GM18520 (cell line): ENCODE measurements around the gene GPAT3.
"Not testable (repeated sequence)": the region's sequence is repeated elsewhere in the genome, so short reads cannot be mapped to it uniquely, and the experiment has no call there.

Experiments
- ATAC-seq: cut with Tn5 transposase; IDR thresholded peaks from one replicate; pipeline ENCODE4 v1.9.1; 2021; ENCODE audit not compliant: unreplicated experiment

The GPAT3 gene

GRCh38 chr4:83548151-83548905 lies 12.4 kb downstream of the GPAT3 start:
- ATAC-seq, result peak; percentile 91

GRCh38 chr4:83552083-83552482 lies 16.2 kb downstream of the GPAT3 start:
- ATAC-seq, result no peak

- ATAC-seq, result peak; percentile 59
These were observed 17.0 kb downstream of the GPAT3 start for GRCh38 chr4:83552924-83553323.

- ATAC-seq, result no peak
These were observed 20.2 kb downstream of the GPAT3 start for GRCh38 chr4:83556006-83556707.

- ATAC-seq, result no peak
These were observed 20.9 kb downstream of the GPAT3 start for GRCh38 chr4:83556816-83557215.

GRCh38 chr4:83558059-83558653 lies 22.2 kb downstream of the GPAT3 start:
- ATAC-seq, result no peak

- no peak for ATAC-seq
These were observed 22.8 kb downstream of the GPAT3 start for GRCh38 chr4:83558680-83559079.

- no peak for ATAC-seq
These were observed 24.6 kb downstream of the GPAT3 start for GRCh38 chr4:83560523-83560922.

- no peak for ATAC-seq
These were observed 25.5 kb downstream of the GPAT3 start for GRCh38 chr4:83561381-83561780.

GRCh38 chr4:83563998-83564397 lies 28.1 kb downstream of the GPAT3 start:
- ATAC-seq, result no peak

- no peak for ATAC-seq
These were observed 32.2 kb downstream of the GPAT3 start for GRCh38 chr4:83568062-83568461.

- no peak for ATAC-seq
These were observed 33.5 kb downstream of the GPAT3 start for GRCh38 chr4:83569429-83569828.

GRCh38 chr4:83569987-83570386 lies 34.1 kb downstream of the GPAT3 start:
- ATAC-seq, result peak; percentile 55

- ATAC-seq, result no peak
These were observed 36.9 kb downstream of the GPAT3 start for GRCh38 chr4:83572848-83573247.

GRCh38 chr4:83574247-83574646 lies 38.3 kb downstream of the GPAT3 start:
- no peak for ATAC-seq

GRCh38 chr4:83576237-83576636 lies 40.3 kb downstream of the GPAT3 start:
- not testable (repeated sequence) for ATAC-seq

- peak; percentile 63 for ATAC-seq
These were observed 45.7 kb downstream of the GPAT3 start for GRCh38 chr4:83581411-83582288.

GRCh38 chr4:83582289-83582785 lies 46.4 kb downstream of the GPAT3 start:
- peak; percentile 48 for ATAC-seq

GRCh38 chr4:83585982-83586508 lies 50.1 kb downstream of the GPAT3 start:
- no peak for ATAC-seq

- no peak for ATAC-seq
These were observed 53.4 kb downstream of the GPAT3 start for GRCh38 chr4:83589279-83589678.

- no peak for ATAC-seq
These were observed 55.1 kb downstream of the GPAT3 start for GRCh38 chr4:83591056-83591455.
